HEK293 (cell line): ENCODE results near the gene ADGRD1.

Source experiments
- CTCF ChIA-PET: fragments of 350-600 bp; formaldehyde crosslinking; extraction: SDS; loops from one replicate; lab custom pipeline; 2021; ENCODE audit warnings: antibody characterized with exemption; lab: Yijun Ruan, JAX
- POLR2A ChIA-PET: fragments of 300-600 bp; formaldehyde crosslinking; extraction: SDS; loops from one replicate; lab custom pipeline; 2020; ENCODE audit warnings: antibody characterized with exemption, inconsistent platforms; lab: Yijun Ruan, JAX
- H3K27ac ChIP-seq: fragments of 200-500 bp; sonication (Bioruptor generic); 2 replicates; pipeline ENCODE4 v1.5.1; 2014; ENCODE audit warnings: low read depth, low read length, control low read depth, inconsistent platforms; ENCODE audit errors: extremely low read depth
- H3K36me3 ChIP-seq, 2 experiments: fragments of 200-500 bp in 1 of 2; sonication (Bioruptor generic) in 1 of 2; 1 replicate in 1 of 2; 2 replicates in 1 of 2; pipeline ENCODE4 v1.5.1; 2014 to 2017; ENCODE audit warnings: inconsistent platforms in 2 of 2, low read length in 2 of 2; ENCODE audit not compliant: control insufficient read depth in 2 of 2, insufficient read depth in 1 of 2
- H3K4me1 ChIP-seq: fragments of 200-500 bp; sonication (Bioruptor generic); 2 replicates; pipeline ENCODE4 v1.5.1; 2014; ENCODE audit warnings: mild to moderate bottlenecking, low read length, inconsistent platforms; ENCODE audit not compliant: control insufficient read depth, insufficient read depth
- H3K4me3 ChIP-seq: 2 replicates; pipeline ENCODE4 v1.5.1; 2011; ENCODE audit warnings: low read depth, mild to moderate bottlenecking, control low read depth, low read length, moderate library complexity
- H3K9me3 ChIP-seq: fragments of 200-500 bp; sonication (Bioruptor generic); 2 replicates; pipeline ENCODE4 v1.5.1; 2014; ENCODE audit warnings: low read depth, low read length, inconsistent platforms; ENCODE audit not compliant: control insufficient read depth, insufficient read depth
- BCL11A ChIP-seq: fragments of 450-650 bp; formaldehyde crosslinking; IDR thresholded peaks from 2 replicates; pipeline ENCODE4 v1.5.1; 2016; ENCODE audit warnings: low read depth, missing biosample characterization, missing genetic modification characterization
- FEZF1 ChIP-seq: fragments of 450-650 bp; formaldehyde crosslinking; IDR thresholded peaks from 2 replicates; pipeline ENCODE4 v1.5.1; 2016; ENCODE audit warnings: missing biosample characterization, missing genetic modification characterization
- HIC1 ChIP-seq: fragments of 450-650 bp; formaldehyde crosslinking; IDR thresholded peaks from 2 replicates; pipeline ENCODE4 v1.5.1; 2016; ENCODE audit warnings: missing biosample characterization, missing genetic modification characterization
- HOXD13 ChIP-seq: sonication (generic); formaldehyde crosslinking; IDR thresholded peaks from 2 replicates; pipeline ENCODE4 v1.8.0; 2022; ENCODE audit warnings: missing genetic modification reagents, borderline replicate concordance
- KLF1 ChIP-seq: fragments of 450-650 bp; formaldehyde crosslinking; IDR thresholded peaks from 2 replicates; pipeline ENCODE4 v1.5.1; 2016; ENCODE audit warnings: missing biosample characterization, missing genetic modification characterization
- PRDM2 ChIP-seq: fragments of 450-650 bp; formaldehyde crosslinking; IDR thresholded peaks from 2 replicates; pipeline ENCODE4 v1.5.1; 2016; ENCODE audit warnings: missing biosample characterization, missing genetic modification characterization, borderline replicate concordance
- PRDM4 ChIP-seq: fragments of 450-650 bp; formaldehyde crosslinking; IDR thresholded peaks from 2 replicates; pipeline ENCODE4 v1.5.1; 2017; ENCODE audit warnings: missing biosample characterization, missing genetic modification characterization
- PRDM6 ChIP-seq: fragments of 450-650 bp; formaldehyde crosslinking; IDR thresholded peaks from 2 replicates; pipeline ENCODE4 v1.5.1; 2017; ENCODE audit warnings: missing biosample characterization, missing genetic modification characterization
- SALL2 ChIP-seq: fragments of 450-650 bp; formaldehyde crosslinking; IDR thresholded peaks from 2 replicates; pipeline ENCODE4 v1.5.0; 2017; ENCODE audit warnings: missing biosample characterization, mild to moderate bottlenecking, missing genetic modification characterization, borderline replicate concordance
- SCRT1 ChIP-seq: fragments of 450-650 bp; formaldehyde crosslinking; IDR thresholded peaks from 2 replicates; pipeline ENCODE4 v1.5.1; 2016; ENCODE audit warnings: missing biosample characterization, missing genetic modification characterization, borderline replicate concordance
- ZIC2 ChIP-seq: fragments of 450-650 bp; formaldehyde crosslinking; IDR thresholded peaks from 2 replicates; pipeline ENCODE4 v1.5.1; 2016; ENCODE audit warnings: missing biosample characterization, missing genetic modification characterization
- ZNF112 ChIP-seq: fragments of 450-650 bp; formaldehyde crosslinking; IDR thresholded peaks from 2 replicates; pipeline ENCODE4 v1.5.0; 2017; ENCODE audit warnings: missing biosample characterization, missing genetic modification characterization
- ZNF133 ChIP-seq: fragments of 450-650 bp; formaldehyde crosslinking; IDR thresholded peaks from 2 replicates; pipeline ENCODE4 v1.5.1; 2016; ENCODE audit warnings: missing biosample characterization, missing genetic modification characterization
- ZNF341 ChIP-seq: fragments of 450-650 bp; formaldehyde crosslinking; IDR thresholded peaks from 2 replicates; pipeline ENCODE4; 2016; ENCODE audit warnings: low read depth, missing biosample characterization, missing genetic modification characterization
- ZNF398 ChIP-seq: fragments of 450-650 bp; formaldehyde crosslinking; IDR thresholded peaks from 2 replicates; pipeline ENCODE4 v1.5.1; 2017; ENCODE audit warnings: missing biosample characterization, missing genetic modification characterization
- ZNF558 ChIP-seq: fragments of 450-650 bp; formaldehyde crosslinking; IDR thresholded peaks from 2 replicates; pipeline ENCODE4 v1.5.1; 2016; ENCODE audit warnings: missing biosample characterization, missing genetic modification characterization
- ZNF639 ChIP-seq: fragments of 450-650 bp; formaldehyde crosslinking; IDR thresholded peaks from 2 replicates; pipeline ENCODE4 v1.5.1; 2016; ENCODE audit warnings: missing biosample characterization, missing genetic modification characterization
- ZNF776 ChIP-seq: fragments of 450-650 bp; formaldehyde crosslinking; IDR thresholded peaks from 2 replicates; pipeline ENCODE4 v1.5.0; 2017; ENCODE audit warnings: missing biosample characterization, missing genetic modification characterization, borderline replicate concordance
- ZNF843 ChIP-seq: fragments of 450-650 bp; formaldehyde crosslinking; IDR thresholded peaks from 2 replicates; pipeline ENCODE4 v1.5.1; 2016; ENCODE audit warnings: missing biosample characterization, missing genetic modification characterization

The ADGRD1 gene

GRCh38 chr12:130978785-130979184 lies 25.1 kb downstream of the ADGRD1 start (continued):
- TF ChIP-seq ZNF639, result no peak
- no peak for TF ChIP-seq ZNF341 (tag by site-specific recombination)

- H3K4me1 ChIP-seq, result peaks cover 5% of the 10 kb centered on the region; the same call in 1 of the 2 replicates
- ChIA-PET CTCF (interaction anchor here (0.8 kb wide), 1 partner anchor 84 kb away, joined by 4 read pairs; no protein-coding TSS in a partner anchor), POLR2A (no interaction called here)
- H3K27ac ChIP-seq, result no peak overlapping the region
- H3K36me3 ChIP-seq, result no peaks in the 10 kb centered on the region
- no peaks in the 10 kb centered on the region for H3K9me3 ChIP-seq
- no peak overlapping the region for H3K4me3 ChIP-seq
- TF ChIP-seq KLF1 (tag by site-specific recombination) (peak; percentile 35; the same call in 1 of the 2 replicates), ZNF398 (tag by site-specific recombination) (no peak), PRDM4 (tag by site-specific recombination) (no peak), PRDM6 (tag by site-specific recombination) (peak; percentile 35; the same call in 1 of the 2 replicates), ZIC2 (tag by site-specific recombination) (peak; percentile 86), FEZF1 (tag by site-specific recombination) (peak; percentile 91), HOXD13 (0 out of 2 replicates have a peak, but pooled peaks have one; percentile 39), SALL2 (tag by site-specific recombination) (no peak), HIC1 (no peak), ZNF133 (tag by site-specific recombination) (no peak), ZNF558 (tag by site-specific recombination) (no peak), ZNF843 (tag by site-specific recombination) (0 out of 2 replicates have a peak, but pooled peaks have one; percentile 15), ZNF112 (tag by site-specific recombination) (no peak), ZNF776 (tag by site-specific recombination) (no peak), PRDM2 (tag by site-specific recombination) (no peak), SCRT1 (tag by site-specific recombination) (0 out of 2 replicates have a peak, but pooled peaks have one; percentile 9), BCL11A (tag by site-specific recombination) (no peak)
Measured at GRCh38 chr12:130981074-130981742, 27.5 kb downstream of the ADGRD1 start.
